NCI-H146 treated with DMSO at 0.1 percent for 48 hours (cell line): ENCODE data around the gene DCLK1.
A peak's percentile ranks its signal among the peaks of the same experiment; 100 is the strongest.
"Not testable (repeated sequence)": the region's sequence is repeated elsewhere in the genome, so short reads cannot be mapped to it uniquely, and the experiment has no call there.

Experiments used
- DNase-seq: peaks from one replicate; lab custom pipeline; 2025; ENCODE audit not compliant: unreplicated experiment; lab: John Stamatoyannopoulos, UW

DCLK1 gene

DNA sequence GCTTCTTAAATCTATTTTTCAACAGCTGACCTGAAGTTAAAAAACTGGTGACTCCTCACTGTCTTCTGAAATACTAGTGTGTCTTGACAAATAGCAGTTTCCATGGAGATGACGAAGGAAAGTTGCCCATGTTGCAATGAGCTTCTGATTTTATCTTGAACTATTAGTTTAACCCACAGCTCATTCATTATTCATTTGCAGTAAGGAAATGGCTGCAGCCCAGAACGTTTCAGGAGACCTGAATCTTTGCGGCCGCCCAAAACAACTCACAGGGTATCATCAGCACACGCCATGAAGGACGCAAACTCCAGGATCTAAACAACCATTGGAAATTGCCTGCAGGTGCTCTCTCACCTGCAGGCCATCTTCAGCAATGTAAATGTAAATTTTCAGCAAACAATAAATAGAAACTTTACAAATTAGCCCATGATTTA lies 142.5 kb downstream of the DCLK1 start:
- DNase-seq = no peak

DNA sequence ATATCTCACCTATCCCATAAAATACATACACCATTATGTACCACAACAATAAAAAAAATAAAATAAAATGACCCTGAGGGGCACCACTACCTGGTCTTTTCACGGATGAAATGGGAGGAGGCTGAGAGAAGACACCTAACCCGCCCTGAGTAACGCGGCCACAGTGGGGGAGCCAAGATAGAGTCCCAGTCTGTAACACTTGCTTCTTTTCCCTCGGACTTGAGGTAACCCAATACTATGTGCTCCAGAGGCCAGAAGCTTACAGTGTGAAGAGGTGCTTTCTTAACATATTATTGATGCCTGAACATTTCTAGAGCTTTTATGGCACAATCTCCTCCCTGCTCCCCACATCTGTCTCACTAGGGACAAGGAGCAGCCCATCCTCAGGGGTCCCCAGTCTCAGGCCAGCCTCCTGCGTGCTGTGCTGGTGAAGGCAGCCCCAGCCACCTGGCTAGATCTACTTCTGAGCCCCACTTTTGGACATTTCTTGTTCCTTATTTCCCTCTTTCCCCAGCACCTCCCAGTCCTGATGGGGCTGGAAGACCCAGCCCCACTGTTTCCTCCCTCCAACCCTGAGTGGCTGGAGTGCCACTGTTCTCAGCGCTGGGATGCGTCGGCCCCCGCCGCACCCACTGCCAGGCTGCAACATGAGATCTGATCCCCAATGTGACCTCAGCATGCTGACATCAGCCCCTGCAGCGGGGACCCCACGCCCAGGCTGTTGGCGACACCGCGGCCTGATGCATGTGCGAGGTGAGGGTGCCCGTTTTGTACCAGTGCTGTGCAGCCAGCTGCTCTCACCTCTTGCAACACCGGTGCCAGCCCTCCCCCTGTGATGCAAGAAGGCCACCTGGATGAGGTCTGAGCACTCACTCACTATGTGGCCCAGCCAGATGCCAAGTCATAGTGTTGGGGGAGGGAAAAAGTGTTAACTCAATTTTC lies 143.3 kb downstream of the DCLK1 start:
- DNase-seq = no peak

DNA sequence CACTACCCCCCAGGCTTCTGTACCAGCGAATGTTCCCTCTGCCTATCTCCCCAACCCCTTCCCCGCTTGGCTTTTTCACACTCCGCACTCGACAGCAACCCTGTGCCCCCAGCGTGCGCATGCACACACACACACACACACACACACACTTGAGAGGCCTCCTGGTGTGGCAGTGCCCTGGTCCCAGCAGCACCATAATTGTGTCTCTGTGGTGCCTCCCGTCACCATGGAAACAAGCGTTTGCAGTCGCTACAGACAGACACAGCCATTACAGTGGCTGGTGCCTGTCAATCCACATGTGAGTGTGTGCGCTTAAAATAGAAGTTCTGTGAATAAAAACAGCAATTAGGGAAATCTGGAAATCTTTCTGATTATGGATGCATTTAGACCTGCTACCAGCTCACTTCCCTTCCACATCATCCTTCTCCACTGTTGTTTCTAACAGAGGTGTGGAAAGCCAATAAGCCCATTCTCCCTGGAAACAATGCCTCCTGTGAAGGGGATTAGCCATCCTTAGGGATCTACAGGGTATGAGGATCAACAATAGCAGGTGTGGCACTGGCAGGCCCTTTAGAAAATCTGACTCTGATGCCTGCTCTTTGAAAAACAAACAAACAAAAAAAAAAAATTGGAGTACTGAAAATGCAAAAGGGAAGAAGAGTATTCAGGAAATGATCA lies 146.3 kb downstream of the DCLK1 start:
- peak; percentile 92 for DNase-seq

DNA sequence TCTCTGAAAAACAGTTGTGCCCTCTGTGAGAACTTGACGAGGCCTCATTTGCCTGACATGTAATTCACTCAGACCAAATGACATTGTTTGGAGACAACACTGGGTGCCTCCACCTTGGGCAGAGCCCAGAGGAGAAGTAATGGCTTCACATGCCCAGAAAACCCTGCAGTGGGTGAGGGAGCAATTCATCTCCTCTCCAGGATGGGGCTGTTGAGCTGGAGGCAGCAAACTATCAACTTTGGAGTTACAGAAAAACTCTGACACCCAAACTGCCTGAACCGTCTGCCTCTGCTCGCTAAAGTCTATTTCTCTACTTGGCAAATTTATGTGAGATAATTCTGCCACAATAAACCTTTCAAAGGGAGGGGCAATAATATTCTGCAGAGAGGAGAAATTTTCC lies 146.9 kb downstream of the DCLK1 start:
- DNase-seq = no peak

DNA sequence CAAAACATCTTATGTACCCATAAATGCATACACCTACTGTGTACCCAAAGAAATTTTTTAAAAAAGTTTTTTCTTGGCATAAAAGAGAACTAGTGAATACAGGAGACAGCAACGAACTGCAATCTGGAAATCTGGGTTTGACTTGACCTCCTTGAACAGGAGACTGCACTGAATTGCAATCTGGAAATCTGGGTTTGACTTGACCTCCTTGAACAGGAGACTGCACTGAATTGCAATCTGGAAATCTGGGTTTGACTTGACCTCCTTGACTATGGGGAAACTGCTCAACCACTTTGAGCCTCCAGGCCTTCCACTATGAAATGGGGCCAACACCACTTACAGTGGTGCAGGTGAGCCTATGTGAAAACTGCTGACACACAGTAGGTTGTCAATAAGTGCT lies 147.5 kb downstream of the DCLK1 start:
- not testable (repeated sequence) for DNase-seq

DNA sequence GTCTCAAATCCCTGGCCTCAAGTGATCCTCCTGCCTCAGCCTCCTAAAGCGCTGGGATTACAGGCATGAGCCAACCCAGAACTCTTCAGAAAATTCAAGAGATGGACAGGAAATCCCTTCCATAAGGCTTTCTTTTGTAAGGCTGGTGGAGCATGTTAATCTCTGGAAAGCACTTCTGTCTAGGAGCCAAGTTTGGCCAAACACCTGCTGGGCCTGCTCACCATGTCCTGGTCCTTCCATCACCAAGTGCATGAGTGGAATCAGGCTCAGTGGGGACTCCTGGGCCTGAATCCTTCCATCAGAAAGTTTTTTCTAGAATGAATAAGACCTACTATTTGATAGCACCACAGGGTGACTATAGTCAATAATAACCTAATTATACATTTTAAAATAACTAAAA lies 148.0 kb downstream of the DCLK1 start:
- DNase-seq = no peak

DNA sequence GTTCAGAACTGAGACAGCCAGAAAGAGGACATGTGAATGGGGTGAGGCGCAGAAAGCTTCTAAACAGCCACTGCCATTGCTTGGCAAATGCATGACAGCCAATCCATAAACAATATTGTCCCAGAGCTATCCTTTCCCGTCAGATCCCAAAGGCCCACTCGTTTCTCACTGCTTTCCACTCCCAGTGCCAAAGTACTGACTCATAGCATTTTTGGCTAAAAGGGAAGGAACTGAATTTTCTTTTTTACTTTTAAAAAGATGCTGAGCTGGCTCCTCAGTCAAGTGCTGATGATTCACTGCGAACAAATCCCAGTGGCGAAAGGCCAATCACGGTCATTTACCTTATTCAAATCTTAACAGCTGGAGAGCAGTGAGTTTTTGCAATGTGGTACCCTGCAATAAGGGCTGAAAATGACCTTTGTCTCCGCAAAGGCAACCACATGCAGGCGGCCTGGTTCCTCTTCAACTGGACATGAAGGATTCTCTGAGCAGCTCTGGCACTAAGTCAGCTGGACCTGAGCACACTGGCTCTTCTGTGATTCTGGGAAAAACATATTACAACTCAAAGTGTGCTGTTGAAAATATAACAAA lies 151.7 kb downstream of the DCLK1 start:
- no peak for DNase-seq

DNA sequence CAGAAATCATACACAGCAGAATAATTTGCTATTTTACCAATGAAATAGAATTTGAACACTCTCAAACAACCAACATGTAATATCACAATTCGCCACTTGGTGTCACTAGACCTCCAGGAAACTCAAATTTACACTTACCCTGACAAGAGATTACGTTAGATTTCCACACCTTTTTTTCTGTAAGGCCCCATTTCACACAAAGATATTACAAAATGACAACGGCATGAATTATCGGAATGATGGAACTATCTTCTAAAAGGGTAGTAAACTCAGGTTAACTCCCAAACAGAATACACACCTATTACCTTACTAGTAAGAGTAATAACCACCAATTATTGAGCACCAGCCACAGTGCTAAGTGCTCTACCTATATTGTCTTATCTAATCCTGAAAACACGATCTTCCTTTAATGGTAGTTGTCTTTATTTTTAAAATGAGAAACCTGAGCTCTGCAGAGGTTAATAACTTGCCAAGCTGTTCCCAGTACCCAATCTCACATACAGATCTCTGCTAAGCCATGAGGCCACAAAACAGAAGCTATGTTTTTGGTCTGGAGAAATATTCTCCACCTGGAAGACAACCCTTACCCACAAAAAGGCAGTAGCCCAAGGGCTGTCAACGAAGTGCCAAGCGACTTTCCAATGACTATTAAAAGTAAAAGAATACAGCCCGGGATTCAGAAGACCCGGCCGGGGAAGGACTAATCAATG lies 152.4 kb downstream of the DCLK1 start:
- DNase-seq = peak; percentile 54

DNA sequence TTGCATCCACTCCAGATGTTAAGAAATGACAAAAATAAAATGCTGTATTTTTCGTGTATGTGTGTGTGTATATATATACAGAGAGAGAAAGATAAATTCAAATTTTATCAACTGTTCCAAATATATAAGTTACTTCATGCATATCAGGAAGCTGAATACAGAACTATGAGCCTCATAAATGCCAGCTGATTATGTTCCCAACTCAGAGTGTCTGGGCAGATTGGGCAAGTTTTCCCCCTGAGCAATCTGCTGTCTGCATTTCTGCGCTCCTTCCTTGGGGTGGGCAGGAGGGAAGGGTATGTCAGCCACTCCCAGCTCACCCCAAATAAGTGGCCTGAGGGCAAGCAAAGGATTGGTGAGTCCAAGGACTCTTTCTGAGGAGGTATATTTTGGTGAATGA lies 154.1 kb downstream of the DCLK1 start:
- no peak for DNase-seq

DNA sequence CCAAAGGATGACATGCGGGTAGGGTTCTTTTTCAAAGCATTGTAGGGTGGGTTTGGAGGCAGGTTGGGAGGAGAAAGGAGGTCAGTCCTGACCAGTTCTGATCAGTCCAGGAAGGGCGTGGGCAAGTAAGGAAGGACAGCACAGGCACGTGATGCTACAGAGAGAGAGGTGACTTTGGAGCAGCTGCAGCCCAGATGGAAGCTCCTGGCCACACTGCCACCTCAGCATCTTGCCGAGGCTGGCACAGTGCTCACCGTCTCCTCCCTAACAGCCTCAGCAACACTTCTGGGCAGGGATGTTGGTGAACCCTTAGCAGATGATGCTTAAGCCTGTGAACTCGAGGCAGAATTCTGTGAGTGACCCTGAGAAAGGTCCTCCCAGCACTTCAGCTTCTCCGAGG lies 155.1 kb downstream of the DCLK1 start:
- no peak for DNase-seq

DNA sequence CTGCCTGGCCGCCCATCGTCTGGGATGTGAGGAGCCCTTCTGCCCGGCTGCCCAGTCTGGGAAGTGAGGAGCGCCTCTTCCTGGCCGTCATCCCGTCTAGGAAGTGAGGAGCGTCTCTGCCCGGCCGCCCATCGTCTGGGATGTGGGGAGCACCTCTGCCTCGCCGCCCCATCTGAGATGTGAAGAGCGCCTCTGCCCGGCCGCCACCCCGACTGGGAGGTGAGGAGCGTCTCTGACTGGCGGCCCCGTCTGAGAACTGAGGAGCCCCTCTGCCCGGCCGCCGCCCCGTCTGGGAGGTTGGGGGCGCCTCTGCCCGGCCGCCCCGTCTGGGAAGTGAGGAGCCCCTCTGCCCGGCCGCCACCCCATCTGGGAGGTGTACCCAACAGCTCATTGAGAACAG lies 164.2 kb downstream of the DCLK1 start:
- DNase-seq = not testable (repeated sequence)

DNA sequence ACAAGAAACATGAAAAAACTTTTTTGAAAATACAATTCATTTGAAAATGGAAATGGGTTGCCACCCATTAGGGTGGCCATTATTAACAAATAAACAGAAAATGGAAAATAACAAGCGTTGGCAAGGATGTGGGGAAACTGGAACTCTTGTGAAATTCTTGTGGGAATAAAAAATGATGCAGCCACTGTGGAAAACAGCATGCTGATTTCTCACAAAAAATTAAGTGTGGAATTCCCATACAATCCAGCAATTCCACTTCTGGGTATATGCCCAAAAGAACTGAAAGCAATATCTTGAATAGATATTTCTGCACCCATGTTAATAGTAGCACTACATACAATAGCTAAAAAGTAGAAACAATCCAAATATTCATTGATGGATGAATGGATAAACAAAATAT lies 165.2 kb downstream of the DCLK1 start:
- no peak for DNase-seq

DNA sequence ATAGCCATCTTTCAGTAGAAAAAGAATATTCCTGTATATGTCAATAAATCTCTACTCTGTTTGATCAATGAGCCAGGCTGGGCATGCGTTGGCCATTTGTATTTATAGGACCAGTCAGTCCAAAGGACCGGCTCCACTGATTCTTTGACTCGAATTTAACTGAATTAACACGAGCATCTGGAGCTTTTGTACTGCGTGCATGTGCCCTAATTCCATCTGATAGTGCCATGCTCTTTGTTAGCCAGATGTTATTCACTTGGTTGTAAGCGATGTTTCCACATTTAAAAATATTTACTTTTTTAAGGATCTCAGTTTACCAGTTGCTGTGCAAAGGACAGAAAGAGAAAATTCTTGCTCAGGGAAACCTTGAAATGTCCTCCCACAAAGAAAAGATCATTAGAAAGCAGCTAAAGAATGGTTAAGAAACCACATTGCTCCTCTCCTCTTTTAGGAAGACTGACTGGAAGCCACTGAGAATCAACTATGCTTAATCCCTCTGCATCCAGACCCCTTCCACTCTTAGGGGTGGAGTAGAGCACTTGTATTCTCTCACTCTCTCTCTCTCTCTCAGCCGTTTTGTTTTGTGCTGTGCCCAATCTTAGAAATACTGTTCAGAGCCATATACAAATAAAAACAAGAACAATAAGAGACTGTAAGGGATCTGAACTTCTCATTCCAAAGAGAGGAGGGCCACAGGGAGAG lies 165.8 kb downstream of the DCLK1 start:
- DNase-seq = no peak

DNA sequence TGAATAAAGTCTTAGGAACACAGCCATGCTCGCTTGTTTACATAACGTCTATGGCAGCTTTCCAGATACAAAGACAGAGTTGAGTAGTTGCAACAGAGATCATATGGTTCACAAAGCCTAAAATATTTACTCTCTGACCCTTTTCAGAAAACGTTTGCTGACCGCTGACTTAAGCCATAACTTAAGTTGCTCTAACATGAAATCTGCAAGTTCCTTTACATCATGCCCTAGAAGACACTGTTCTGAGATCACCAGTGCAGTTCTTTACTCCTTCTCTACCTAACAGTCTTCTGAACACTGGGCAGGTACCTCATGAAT lies 166.4 kb downstream of the DCLK1 start:
- DNase-seq = no peak

DNA sequence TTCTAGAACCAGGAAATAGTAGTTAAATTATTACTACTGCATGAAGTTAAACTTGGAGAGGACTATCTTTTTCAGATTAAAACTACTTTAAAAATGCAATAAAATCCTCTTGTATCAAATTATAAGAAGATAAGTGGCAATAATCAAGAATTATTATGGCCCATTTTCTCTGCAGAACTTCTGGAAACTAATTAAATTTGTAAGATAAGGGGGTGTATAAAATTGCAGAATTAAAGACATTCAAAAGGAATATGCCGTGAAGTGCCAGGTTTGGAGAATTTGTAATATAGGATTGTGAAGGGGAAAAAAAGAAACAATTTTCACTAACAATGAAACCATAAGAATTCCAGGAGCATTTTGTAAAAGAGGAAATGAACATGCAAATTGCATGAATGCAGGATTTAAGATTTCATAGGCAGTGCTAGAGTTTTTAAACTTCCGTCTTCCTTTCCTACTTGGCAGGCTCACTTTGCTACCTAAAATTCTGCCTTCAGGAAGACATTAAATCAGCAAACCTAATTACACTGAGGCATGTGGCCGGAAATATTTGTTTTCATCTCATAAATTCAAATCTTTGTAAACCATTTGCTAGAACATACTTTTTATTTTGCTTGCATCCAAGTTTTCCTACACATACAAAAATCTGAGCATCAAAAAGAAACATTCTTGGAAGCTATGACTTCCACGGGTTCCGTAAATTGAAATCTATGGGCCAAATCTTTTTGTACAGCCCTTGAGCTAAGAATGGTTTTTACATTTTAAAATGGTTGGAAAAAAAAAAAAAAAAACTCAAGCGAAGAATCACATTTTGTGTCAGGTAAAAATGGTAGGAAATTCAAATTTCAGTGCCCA lies 166.9 kb downstream of the DCLK1 start:
- no peak for DNase-seq

DNA sequence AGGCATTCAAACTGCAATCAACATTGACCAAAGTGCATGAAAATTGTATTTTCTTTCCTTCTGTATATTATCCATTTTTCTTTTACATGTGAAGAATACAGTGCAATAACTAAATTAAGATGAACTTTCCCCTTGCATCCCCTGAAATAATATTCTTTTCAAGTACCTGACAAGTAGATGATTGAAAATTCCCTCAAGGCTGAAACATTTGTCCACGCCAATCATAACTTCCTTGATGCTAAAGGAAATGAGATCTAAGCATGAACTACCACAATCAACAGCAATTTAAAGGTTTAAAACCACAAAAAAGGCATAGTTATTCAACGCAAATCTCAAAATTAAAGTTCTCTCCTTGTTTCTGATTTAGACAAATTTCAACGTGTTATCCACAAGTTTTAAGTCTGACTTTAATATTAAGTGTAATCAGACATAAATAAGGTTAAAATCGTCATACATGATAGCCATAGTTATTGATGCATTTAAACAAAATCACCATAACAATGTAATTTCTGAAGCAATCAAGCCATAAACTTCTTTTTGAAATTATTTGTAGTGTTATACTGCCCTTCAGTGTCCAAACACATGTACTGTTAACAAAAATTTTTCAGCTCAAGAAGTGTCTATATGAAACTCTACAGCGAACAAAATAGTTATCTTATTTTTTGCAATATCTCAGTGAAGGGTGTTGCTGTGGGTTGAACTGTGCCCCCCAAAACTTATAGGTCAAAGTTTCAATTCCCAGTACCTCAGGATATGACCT lies 169.5 kb downstream of the DCLK1 start:
- no peak for DNase-seq

DNA sequence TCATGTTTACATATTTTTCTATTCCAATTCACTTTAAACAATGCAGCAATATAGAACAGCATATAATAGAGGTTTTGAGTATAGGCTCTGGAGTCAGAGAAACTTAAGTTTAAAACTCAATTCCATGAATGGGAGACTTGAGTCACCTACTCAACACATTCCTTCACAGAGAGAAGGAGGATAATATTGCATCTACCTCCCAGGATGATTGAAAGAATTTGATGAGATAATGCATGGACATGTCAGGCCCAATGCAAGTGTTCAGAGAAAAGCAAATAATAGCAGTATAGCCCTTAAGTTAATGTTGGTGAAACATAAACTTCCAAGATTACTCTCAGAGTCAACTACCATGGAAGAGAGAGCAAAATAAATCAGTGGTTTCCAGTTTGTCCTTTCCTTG lies 170.2 kb downstream of the DCLK1 start:
- no peak for DNase-seq

DNA sequence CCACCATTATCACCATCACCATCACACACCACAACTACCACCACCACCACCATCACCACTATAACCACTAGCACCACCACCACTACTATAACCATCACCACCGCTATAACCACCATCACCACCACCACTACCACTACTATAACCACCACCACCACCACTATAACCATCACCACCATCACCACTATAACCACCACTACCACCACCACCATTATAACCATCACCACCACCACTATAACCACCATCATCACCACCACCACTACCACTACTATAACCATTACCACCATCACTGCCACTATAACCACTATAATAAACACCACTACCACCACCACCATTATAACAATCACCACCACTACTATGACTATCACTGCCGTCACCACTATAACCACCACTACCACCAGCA lies 173.2 kb downstream of the DCLK1 start:
- DNase-seq = no peak

DNA sequence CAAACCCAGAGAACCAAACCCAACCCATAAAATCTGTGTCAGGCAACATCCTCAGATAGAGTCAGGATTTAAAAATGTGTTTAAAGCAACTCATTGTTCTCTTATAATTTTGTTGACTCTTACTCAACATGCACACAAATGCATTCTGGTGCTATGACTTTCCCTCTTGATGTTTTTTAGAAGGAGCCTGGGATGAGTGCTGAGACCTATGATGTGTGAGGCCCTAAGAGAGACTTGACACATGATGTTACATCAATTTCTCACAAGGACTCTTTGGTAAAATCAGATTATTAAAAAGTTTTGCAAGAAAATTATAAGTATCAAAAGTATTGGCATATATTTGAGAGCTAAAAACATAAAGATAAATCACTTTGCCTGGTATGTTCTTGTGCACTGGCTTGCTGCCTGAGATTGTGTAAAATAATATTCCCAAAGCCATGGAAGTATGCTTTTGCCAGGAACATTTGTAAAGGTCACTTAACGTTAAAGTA lies 173.9 kb downstream of the DCLK1 start:
- no peak for DNase-seq
